IMR-90 (cell line): ENCODE results near the gene SETD9. TPM values are rescaled to one million over a fixed set of nuclear protein-coding genes. Genes with fewer than 3 reads are reported as not detected.

Experiments
- ATAC-seq: fragments of 200-7000 bp; cut with Tn5 transposase; 2 replicates; pipeline ENCODE4 v1.9.1; 2020; ENCODE audit warnings: low read depth, mild to moderate bottlenecking, moderate library complexity
- BruUV-seq: library from RNA; stranded (reverse); fragments of 400-500 nt; replicated peaks from 2 replicates; lab custom pipeline; 2021; lab: Mats Ljungman, UMichigan
- CTCF ChIA-PET: fragments of 300-600 bp; formaldehyde crosslinking; extraction: SDS; loops from one replicate; lab custom pipeline; 2021; ENCODE audit warnings: antibody characterized with exemption; lab: Yijun Ruan, JAX
- POLR2A ChIA-PET: fragments of 300-600 bp; sonication (Branson Sonifier 250); formaldehyde crosslinking; loops from one replicate; lab custom pipeline; 2022; ENCODE audit warnings: antibody characterized with exemption; ENCODE audit not compliant: unreplicated experiment; lab: Charles Lee
- DNase-seq: peaks from one replicate; pipeline ENCODE4 v3.0.0; 2013
- H2AFZ ChIP-seq: replicated peaks from 2 replicates; pipeline ENCODE3; 2013; ENCODE audit warnings: low read length, mild to moderate bottlenecking; ENCODE audit not compliant: poor library complexity
- H2AK5ac ChIP-seq: 2 replicates; pipeline ENCODE4 v1.6.1; 2013; ENCODE audit warnings: low read depth, low read length, inconsistent platforms
- H2AK9ac ChIP-seq: replicated peaks from 2 replicates; pipeline ENCODE3; 2013; ENCODE audit warnings: mild to moderate bottlenecking, low read depth, low read length, moderate library complexity; ENCODE audit not compliant: poor library complexity
- H2BK120ac ChIP-seq: 2 replicates; pipeline ENCODE4 v1.6.1; 2013; ENCODE audit warnings: low read depth, low read length, inconsistent platforms
- H2BK15ac ChIP-seq: 3 replicates; pipeline ENCODE4 v1.6.1; 2013; ENCODE audit warnings: low read depth, low read length, inconsistent platforms
- H2BK20ac ChIP-seq: 2 replicates; pipeline ENCODE4 v1.6.1; 2013; ENCODE audit warnings: low read depth, mild to moderate bottlenecking, inconsistent platforms, low read length, moderate library complexity
- H2BK5ac ChIP-seq: 2 replicates; pipeline ENCODE4 v1.6.1; 2013; ENCODE audit warnings: mild to moderate bottlenecking, low read depth, low read length, inconsistent platforms; ENCODE audit not compliant: poor library complexity, severe bottlenecking
- H3K14ac ChIP-seq: replicated peaks from 2 replicates; pipeline ENCODE4 v1.6.1; 2013; ENCODE audit warnings: low read depth, low read length, inconsistent platforms
- H3K18ac ChIP-seq: 2 replicates; pipeline ENCODE4 v1.6.1; 2013; ENCODE audit warnings: low read depth, low read length, control low read depth
- H3K23ac ChIP-seq: 2 replicates; pipeline ENCODE4 v1.6.1; 2013; ENCODE audit warnings: low read depth, low read length, inconsistent platforms
- H3K27ac ChIP-seq: 2 replicates; pipeline ENCODE4 v1.5.1; 2013; ENCODE audit warnings: mild to moderate bottlenecking, control low read depth, low read length; ENCODE audit not compliant: insufficient read depth
- H3K27me3 ChIP-seq: 2 replicates; pipeline ENCODE4 v1.6.1; 2013; ENCODE audit warnings: low read length; ENCODE audit not compliant: control insufficient read depth, insufficient read depth
- H3K36me3 ChIP-seq: 2 replicates; pipeline ENCODE4 v1.6.1; 2013; ENCODE audit warnings: low read length, mixed read lengths; ENCODE audit not compliant: control insufficient read depth, insufficient read depth
- H3K4ac ChIP-seq: 2 replicates; pipeline ENCODE4 v1.6.1; 2013; ENCODE audit warnings: low read depth, low read length, inconsistent platforms
- H3K4me1 ChIP-seq: 2 replicates; pipeline ENCODE4 v1.6.1; 2013; ENCODE audit warnings: low read length, mixed read lengths; ENCODE audit not compliant: control insufficient read depth, insufficient read depth
- H3K4me2 ChIP-seq: 2 replicates; pipeline ENCODE4 v1.6.1; 2013; ENCODE audit warnings: low read depth, mild to moderate bottlenecking, control low read depth, low read length, moderate library complexity
- H3K4me3 ChIP-seq: 2 replicates; pipeline ENCODE4 v1.5.1; 2013; ENCODE audit warnings: low read depth, mild to moderate bottlenecking, control low read depth, low read length, moderate library complexity; ENCODE audit not compliant: insufficient read depth
- H3K56ac ChIP-seq: 2 replicates; pipeline ENCODE4 v1.6.1; 2013; ENCODE audit warnings: low read length, inconsistent platforms; ENCODE audit not compliant: insufficient read depth; ENCODE audit errors: extremely low read depth
- H3K79me1 ChIP-seq, 2 experiments: 2 replicates each; pipeline ENCODE4 v1.6.1; 2013; ENCODE audit warnings: low read length in 2 of 2, inconsistent platforms in 1 of 2, low read depth in 1 of 2
- H3K9ac ChIP-seq: 2 replicates; pipeline ENCODE4 v1.6.1; 2013; ENCODE audit warnings: low read depth, low read length, control low read depth
- H3K9me1 ChIP-seq: 2 replicates; pipeline ENCODE4 v1.6.1; 2013; ENCODE audit warnings: low read length, inconsistent platforms; ENCODE audit not compliant: insufficient read depth
- H3K9me3 ChIP-seq: 2 replicates; pipeline ENCODE4 v1.6.1; 2013; ENCODE audit warnings: low read length; ENCODE audit not compliant: control insufficient read depth, insufficient read depth
- H4K20me1 ChIP-seq: 2 replicates; pipeline ENCODE4 v1.6.1; 2013; ENCODE audit warnings: low read length, inconsistent platforms; ENCODE audit not compliant: insufficient read depth
- H4K5ac ChIP-seq: 2 replicates; pipeline ENCODE4 v1.6.1; 2013; ENCODE audit warnings: mild to moderate bottlenecking, low read depth, low read length, control low read depth
- H4K8ac ChIP-seq, 2 experiments: 2 replicates each; pipeline ENCODE4 v1.6.1; 2013; ENCODE audit warnings: low read depth in 2 of 2, low read length in 2 of 2, control low read depth in 1 of 2, inconsistent platforms in 1 of 2
- H4K91ac ChIP-seq: 2 replicates; pipeline ENCODE4 v1.6.1; 2013; ENCODE audit warnings: low read depth, low read length, inconsistent platforms; ENCODE audit not compliant: insufficient read depth
- BHLHE40 ChIP-seq: fragments of 150-350 bp; IDR thresholded peaks from 2 replicates; pipeline ENCODE4 v1.6.1; 2016; ENCODE audit warnings: mild to moderate bottlenecking, low read depth, low read length
- CHD1 ChIP-seq: IDR thresholded peaks from 2 replicates; pipeline ENCODE4 v1.6.1; 2012; ENCODE audit warnings: low read depth, low read length, improper control_type of control experiment
- CTCF ChIP-seq: conservative IDR thresholded peaks from 2 replicates; pipeline ENCODE4 v1.5.1; 2012; ENCODE audit warnings: mild to moderate bottlenecking, low read depth, low read length, improper control_type of control experiment
- FOS ChIP-seq: fragments of 150-350 bp; IDR thresholded peaks from 2 replicates; pipeline ENCODE4 v1.6.1; 2016; ENCODE audit warnings: low read depth, low read length
- MAZ ChIP-seq: IDR thresholded peaks from 2 replicates; pipeline ENCODE4 v1.6.1; 2012; ENCODE audit warnings: low read depth, mild to moderate bottlenecking, low read length, improper control_type of control experiment, moderate library complexity, borderline replicate concordance
- NFE2L2 ChIP-seq: fragments of 150-350 bp; IDR thresholded peaks from 2 replicates; pipeline ENCODE4 v1.6.1; 2016; ENCODE audit warnings: low read depth, mild to moderate bottlenecking, low read length
- POLR2A ChIP-seq: IDR thresholded peaks from 2 replicates; pipeline ENCODE4 v1.6.1; 2012; ENCODE audit warnings: mild to moderate bottlenecking, low read depth, low read length
- RAD21 ChIP-seq: IDR thresholded peaks from 2 replicates; pipeline ENCODE4 v1.6.1; 2012; ENCODE audit warnings: low read length, improper control_type of control experiment
- SMC3 ChIP-seq: fragments of 150-350 bp; IDR thresholded peaks from 2 replicates; pipeline ENCODE4 v1.6.1; 2016; ENCODE audit warnings: low read depth, mild to moderate bottlenecking, antibody characterized with exemption, low read length, moderate library complexity
- USF2 ChIP-seq: fragments of 150-350 bp; IDR thresholded peaks from 2 replicates; pipeline ENCODE4 v1.6.1; 2017; ENCODE audit warnings: mild to moderate bottlenecking, antibody characterized with exemption, low read length, low read depth
- WGBS, 2 experiments: methylation state at CpG; one replicate each; pipeline versions ENCODE4 v1.1.5 to v1.1.7; 2013; ENCODE audit warnings: missing lambda C conversion rate in 2 of 2; ENCODE audit not compliant: insufficient read length in 1 of 2; ENCODE audit errors: extremely low coverage in 2 of 2; 5-methylcytosine and 5-hydroxymethylcytosine counted together
- dilution Hi-C: fragments of 300-500 bp; cut with HindIII; formaldehyde crosslinking; loops from one replicate; pipeline ENCODE4 v1.14.3; 2018; ENCODE audit warnings: low sequenced_read_pairs; ENCODE audit not compliant: unreplicated experiment
- in situ Hi-C: fragments of 300-500 bp; cut with MboI; formaldehyde crosslinking; loops from 3 replicates; pipeline ENCODE4 v1.14.3; 2019; ENCODE audit warnings: low sequenced_read_pairs, inconsistent platforms, mixed read lengths
- intact Hi-C: fragments of 100-400 bp; cut with micrococcal nuclease; formaldehyde crosslinking; loops from 2 replicates; pipeline ENCODE4 v1.10.0; 2022
- polyA plus RNA-seq, 3 experiments: library from polyadenylated mRNA; depleted of rRNA; stranded (reverse); fragments of >200 nt; gene quantifications; 2 replicates each; pipeline ENCODE4 v1.2.3, GENCODE V29; 2012; ENCODE audit warnings: low replicate concordance in 1 of 3
- total RNA-seq: library from RNA; depleted of rRNA; stranded (reverse); fragments of >200 nt; gene quantifications from 2 replicates; pipeline ENCODE4 v1.2.3, GENCODE V29; 2012

The SETD9 gene
- total and polyA plus RNA-seq, 2 of the 4 experiments (the other 2 are of a cell fraction): 3.9 to 8.1 TPM

GRCh38 chr5:56873056-56873455 is 36.3 kb upstream of the SETD9 start:
- H4K20me1 ChIP-seq: no peaks in the 10 kb centered on the region; the same call in 1 of the 2 replicates
- no peaks in the 10 kb centered on the region; the same call in 1 of the 2 replicates for H3K9me1 ChIP-seq
- peaks cover 10 to 14% of the 10 kb centered on the region in 2 experiments for H3K79me1 ChIP-seq
- ATAC-seq (no peak), DNase-seq (no peak)
- no peak overlapping the region for H3K27ac ChIP-seq
- H3K9me3 ChIP-seq: no peaks in the 10 kb centered on the region
- peaks cover 33% of the 10 kb centered on the region for H3K36me3 ChIP-seq
- in situ Hi-C loops: no loop called here
- no peak overlapping the region for H3K56ac ChIP-seq
- H3K9ac ChIP-seq: no peak overlapping the region
- intact Hi-C loops: loop anchor here (5.0 to 10.0 kb wide), 2 partner anchors 54 to 1588 kb away; no protein-coding TSS in a partner anchor
- POLR2A ChIA-PET: no interaction called here
- no peak overlapping the region for H3K4me3 ChIP-seq
- no peak overlapping the region for H2AK9ac ChIP-seq
- no peak overlapping the region for H4K91ac ChIP-seq
- H3K14ac ChIP-seq: no peak overlapping the region
- no peaks in the 10 kb centered on the region for H3K27me3 ChIP-seq
- H3K4me1 ChIP-seq: no peaks in the 10 kb centered on the region
- H2BK15ac ChIP-seq: no peak overlapping the region
- no peak overlapping the region for H3K4me2 ChIP-seq
- no peak overlapping the region for H3K18ac ChIP-seq
- TF ChIP-seq NFE2L2 (no peak), CTCF (no peak), POLR2A (no peak), FOS (no peak), MAZ (no peak), USF2 (no peak), CHD1 (no peak), RAD21 (no peak), SMC3 (no peak), BHLHE40 (no peak)
- H2AFZ ChIP-seq: no peak overlapping the region
- no peak overlapping the region for H2BK20ac ChIP-seq
- CTCF ChIA-PET: no interaction called here
- H4K8ac ChIP-seq: no peak overlapping the region
- H2AK5ac ChIP-seq: no peak overlapping the region
- WGBS, 2 experiments: no CpG with 5 or more reads among the region's 3 CpGs
- BruUV-seq: no TSS peak
- dilution Hi-C loops: no loop called here
- H2BK5ac ChIP-seq: no peak overlapping the region
- H3K23ac ChIP-seq: no peak overlapping the region
- no peak overlapping the region for H3K4ac ChIP-seq
- no peak overlapping the region for H2BK120ac ChIP-seq
- H4K5ac ChIP-seq: no peak overlapping the region
